Measurements from ENCODE around the gene FNTB. TPM values are rescaled to one million over a fixed set of nuclear protein-coding genes. Genes with fewer than 3 reads are reported as not detected.

The FNTB gene
- total and polyA plus RNA-seq, 2 of the 13 experiments (the other 11 are each of a cell fraction or from before 2014, with no cell fraction given): 23.6 to 28.5 TPM

- 0 out of 2 replicates have a peak, but pooled peaks have one; percentile 38 for TF ChIP-seq THAP7 (CRISPR knock-in tag; IDR thresholded peaks at IDR 0.05)
- peak; percentile 85 for TF ChIP-seq ZNF274 (CRISPR knock-in tag; IDR thresholded peaks at IDR 0.05)
- peak; percentile 62; the same call in 1 of the 2 replicates for TF ChIP-seq SALL1 (CRISPR knock-in tag; IDR thresholded peaks at IDR 0.05)
- peak; percentile 88 for TF ChIP-seq KMT2B (CRISPR knock-in tag; IDR thresholded peaks at IDR 0.05)
- TF ChIP-seq ZSCAN30 (CRISPR knock-in tag; IDR thresholded peaks at IDR 0.05): peak; percentile 94; the same call in 1 of the 2 replicates
- TF ChIP-seq SATB2 (CRISPR knock-in tag; IDR thresholded peaks at IDR 0.05): peak; percentile 76; the same call in 1 of the 2 replicates
- TF ChIP-seq KAT7 (CRISPR knock-in tag; IDR thresholded peaks at IDR 0.05; ENCODE audit: borderline replicate concordance): peak; percentile 66; the same call in 1 of the 2 replicates
- TF ChIP-seq CSRNP1 (CRISPR knock-in tag; IDR thresholded peaks at IDR 0.05): peak; percentile 90
- TF ChIP-seq ZNF441 (CRISPR knock-in tag; IDR thresholded peaks at IDR 0.05; ENCODE audit: borderline replicate concordance): no peak
- peak; percentile 92; the same call in 1 of the 2 replicates for TF ChIP-seq TARDBP (CRISPR knock-in tag; IDR thresholded peaks at IDR 0.05)
- TF ChIP-seq ZNF331 (CRISPR knock-in tag; IDR thresholded peaks at IDR 0.05): peak; percentile 64
- TF ChIP-seq SIX4 (CRISPR knock-in tag; IDR thresholded peaks at IDR 0.05): peak; percentile 94
- TF ChIP-seq, protein P1, sequence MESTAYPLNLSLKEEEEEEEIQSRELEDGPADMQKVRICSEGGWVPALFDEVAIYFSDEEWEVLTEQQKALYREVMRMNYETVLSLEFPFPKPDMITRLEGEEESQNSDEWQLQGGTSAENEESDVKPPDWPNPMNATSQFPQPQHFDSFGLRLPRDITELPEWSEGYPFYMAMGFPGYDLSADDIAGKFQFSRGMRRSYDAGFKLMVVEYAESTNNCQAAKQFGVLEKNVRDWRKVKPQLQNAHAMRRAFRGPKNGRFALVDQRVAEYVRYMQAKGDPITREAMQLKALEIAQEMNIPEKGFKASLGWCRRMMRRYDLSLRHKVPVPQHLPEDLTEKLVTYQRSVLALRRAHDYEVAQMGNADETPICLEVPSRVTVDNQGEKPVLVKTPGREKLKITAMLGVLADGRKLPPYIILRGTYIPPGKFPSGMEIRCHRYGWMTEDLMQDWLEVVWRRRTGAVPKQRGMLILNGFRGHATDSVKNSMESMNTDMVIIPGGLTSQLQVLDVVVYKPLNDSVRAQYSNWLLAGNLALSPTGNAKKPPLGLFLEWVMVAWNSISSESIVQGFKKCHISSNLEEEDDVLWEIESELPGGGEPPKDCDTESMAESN (CRISPR knock-in tag; conservative IDR thresholded peaks at IDR 0.05): peak; percentile 71
- TF ChIP-seq ZKSCAN1 (IDR thresholded peaks at IDR 0.05; ENCODE audit: low read length): no peak
- TF ChIP-seq ATF3 (CRISPR knock-in tag; IDR thresholded peaks at IDR 0.05): peak; percentile 38; the same call in 1 of the 2 replicates
- peak; percentile 37; the same call in 1 of the 2 replicates for TF ChIP-seq MZF1 (CRISPR knock-in tag; IDR thresholded peaks at IDR 0.05; ENCODE audit: borderline replicate concordance)
- TF ChIP-seq SUZ12 (IDR thresholded peaks at IDR 0.05; ENCODE audit: low read depth, low read length): peak; percentile 88
- TF ChIP-seq IRX3 (CRISPR knock-in tag; IDR thresholded peaks at IDR 0.05; ENCODE audit: borderline replicate concordance, low read depth): 0 out of 2 replicates have a peak, but pooled peaks have one; percentile 47
- no peak; the same call in 1 of the 2 replicates for TF ChIP-seq SAFB2 (CRISPR knock-in tag; IDR thresholded peaks at IDR 0.05; ENCODE audit: borderline replicate concordance, low read depth)
- TF ChIP-seq, protein P2, sequence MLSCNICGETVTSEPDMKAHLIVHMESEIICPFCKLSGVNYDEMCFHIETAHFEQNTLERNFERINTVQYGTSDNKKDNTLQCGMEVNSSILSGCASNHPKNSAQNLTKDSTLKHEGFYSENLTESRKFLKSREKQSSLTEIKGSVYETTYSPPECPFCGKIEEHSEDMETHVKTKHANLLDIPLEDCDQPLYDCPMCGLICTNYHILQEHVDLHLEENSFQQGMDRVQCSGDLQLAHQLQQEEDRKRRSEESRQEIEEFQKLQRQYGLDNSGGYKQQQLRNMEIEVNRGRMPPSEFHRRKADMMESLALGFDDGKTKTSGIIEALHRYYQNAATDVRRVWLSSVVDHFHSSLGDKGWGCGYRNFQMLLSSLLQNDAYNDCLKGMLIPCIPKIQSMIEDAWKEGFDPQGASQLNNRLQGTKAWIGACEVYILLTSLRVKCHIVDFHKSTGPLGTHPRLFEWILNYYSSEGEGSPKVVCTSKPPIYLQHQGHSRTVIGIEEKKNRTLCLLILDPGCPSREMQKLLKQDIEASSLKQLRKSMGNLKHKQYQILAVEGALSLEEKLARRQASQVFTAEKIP (CRISPR knock-in tag; IDR thresholded peaks at IDR 0.05; ENCODE audit: borderline replicate concordance): no peak
- TF ChIP-seq, protein P3, sequence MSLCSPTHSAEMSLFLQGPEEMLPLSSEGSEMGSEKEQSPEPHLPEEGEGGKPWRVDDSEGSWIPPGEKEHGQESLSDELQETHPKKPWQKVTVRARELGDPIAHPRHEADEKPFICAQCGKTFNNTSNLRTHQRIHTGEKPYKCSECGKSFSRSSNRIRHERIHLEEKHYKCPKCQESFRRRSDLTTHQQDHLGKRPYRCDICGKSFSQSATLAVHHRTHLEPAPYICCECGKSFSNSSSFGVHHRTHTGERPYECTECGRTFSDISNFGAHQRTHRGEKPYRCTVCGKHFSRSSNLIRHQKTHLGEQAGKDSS (CRISPR knock-in tag; IDR thresholded peaks at IDR 0.05; ENCODE audit: borderline replicate concordance, low read depth): peak; percentile 50; the same call in 1 of the 2 replicates
- TF ChIP-seq POLR2G (IDR thresholded peaks at IDR 0.05; ENCODE audit: low read depth, low read length): peak; percentile 96
These were observed at the start of gene FNTB (continued) for GRCh38 chr14:64986648-64987437.
